SK-N-SH treated with all-trans-retinoic acid at 6 μM for 48 hours (cell line): ENCODE results near the gene ANKRD30A.

Experiments used
- ARNTL ChIP-seq: fragments of 450-650 bp; formaldehyde crosslinking; IDR thresholded peaks from 2 replicates; pipeline ENCODE4 v1.5.0; 2020; ENCODE audit warnings: low read depth, mild to moderate bottlenecking, moderate library complexity, borderline replicate concordance
- CSRNP3 ChIP-seq: fragments of 250-450 bp; sonication (Bioruptor Pico); IDR thresholded peaks from 2 replicates; pipeline ENCODE4 v1.5.1; 2021; ENCODE audit warnings: mild to moderate bottlenecking, moderate library complexity
- ESRRG ChIP-seq: fragments of 250-450 bp; sonication (Bioruptor Pico); IDR thresholded peaks from 2 replicates; pipeline ENCODE4 v1.6.1; 2021; ENCODE audit warnings: mild to moderate bottlenecking
- PATZ1 ChIP-seq: fragments of 250-450 bp; sonication (Bioruptor Pico); IDR thresholded peaks from 2 replicates; pipeline ENCODE4 v1.8.0; 2020; ENCODE audit warnings: mild to moderate bottlenecking, moderate library complexity, borderline replicate concordance
- PPARA ChIP-seq: fragments of 250-450 bp; sonication (Bioruptor Pico); IDR thresholded peaks from 2 replicates; pipeline ENCODE4 v1.5.0; 2020; ENCODE audit warnings: mild to moderate bottlenecking, borderline replicate concordance
- RARB ChIP-seq: fragments of 250-450 bp; sonication (Bioruptor Pico); IDR thresholded peaks from 2 replicates; pipeline ENCODE4 v1.8.0; 2021; ENCODE audit warnings: mild to moderate bottlenecking, moderate library complexity
- TOX ChIP-seq: fragments of 250-450 bp; sonication (Bioruptor Pico); IDR thresholded peaks from 2 replicates; pipeline ENCODE4 v1.8.0; 2021; ENCODE audit warnings: mild to moderate bottlenecking, moderate library complexity, borderline replicate concordance
- TSHZ2 ChIP-seq: fragments of 250-450 bp; sonication (Bioruptor Pico); IDR thresholded peaks from 2 replicates; pipeline ENCODE4 v1.5.0; 2020; ENCODE audit warnings: mild to moderate bottlenecking, moderate library complexity
- ZC3H10 ChIP-seq: fragments of 250-450 bp; sonication (Bioruptor Pico); IDR thresholded peaks from 2 replicates; pipeline ENCODE4 v1.5.1; 2021; ENCODE audit warnings: mild to moderate bottlenecking, moderate library complexity
- ZNF565 ChIP-seq: fragments of 450-650 bp; formaldehyde crosslinking; conservative IDR thresholded peaks from 2 replicates; pipeline ENCODE4 v1.5.0; 2020; ENCODE audit warnings: low read depth, mild to moderate bottlenecking, moderate library complexity
- TF ChIP-seq, protein P1 (sequence below): fragments of 250-450 bp; sonication (Bioruptor Pico); IDR thresholded peaks from 2 replicates; pipeline ENCODE4 v1.8.0; 2021; ENCODE audit warnings: low read depth, mild to moderate bottlenecking, moderate library complexity, borderline replicate concordance

- no peak for TF ChIP-seq PATZ1 (CRISPR knock-in tag)
- no peak for TF ChIP-seq PPARA (CRISPR knock-in tag)
- TF ChIP-seq, protein P1, sequence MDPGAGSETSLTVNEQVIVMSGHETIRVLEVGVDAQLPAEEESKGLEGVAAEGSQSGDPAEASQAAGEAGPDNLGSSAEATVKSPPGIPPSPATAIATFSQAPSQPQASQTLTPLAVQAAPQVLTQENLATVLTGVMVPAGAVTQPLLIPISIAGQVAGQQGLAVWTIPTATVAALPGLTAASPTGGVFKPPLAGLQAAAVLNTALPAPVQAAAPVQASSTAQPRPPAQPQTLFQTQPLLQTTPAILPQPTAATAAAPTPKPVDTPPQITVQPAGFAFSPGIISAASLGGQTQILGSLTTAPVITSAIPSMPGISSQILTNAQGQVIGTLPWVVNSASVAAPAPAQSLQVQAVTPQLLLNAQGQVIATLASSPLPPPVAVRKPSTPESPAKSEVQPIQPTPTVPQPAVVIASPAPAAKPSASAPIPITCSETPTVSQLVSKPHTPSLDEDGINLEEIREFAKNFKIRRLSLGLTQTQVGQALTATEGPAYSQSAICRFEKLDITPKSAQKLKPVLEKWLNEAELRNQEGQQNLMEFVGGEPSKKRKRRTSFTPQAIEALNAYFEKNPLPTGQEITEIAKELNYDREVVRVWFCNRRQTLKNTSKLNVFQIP (CRISPR knock-in tag), result no peak
- TF ChIP-seq RARB (CRISPR knock-in tag), result no peak
- no peak for TF ChIP-seq CSRNP3 (CRISPR knock-in tag)
- TF ChIP-seq ZNF565 (CRISPR knock-in tag), result no peak
- no peak for TF ChIP-seq TOX (CRISPR knock-in tag)
- no peak for TF ChIP-seq ARNTL (CRISPR knock-in tag)
- TF ChIP-seq ESRRG, result no peak
- TF ChIP-seq TSHZ2 (CRISPR knock-in tag), result no peak
- no peak for TF ChIP-seq ZC3H10
These were observed 255.9 kb downstream of the ANKRD30A start for GRCh38 chr10:37381271-37381670.
